DOHH2 (cell line): Measurements from ENCODE around the gene CFAP157.

ENCODE experiments used
- EZH2phosphoT487 ChIP-seq: fragments of 200-600 bp; sonication (generic); IDR thresholded peaks from 2 replicates; pipeline ENCODE4 v1.6.1; 2017; ENCODE audit warnings: borderline replicate concordance, mild to moderate bottlenecking, antibody characterized with exemption, low read length, moderate library complexity, mixed read lengths
- TF ChIP-seq, protein P1 (sequence below): fragments of 200-600 bp; sonication (generic); IDR thresholded peaks from one replicate; pipeline ENCODE4 v1.5.1; 2014; ENCODE audit warnings: antibody characterized with exemption, mild to moderate bottlenecking, low read depth, low read length; ENCODE audit not compliant: poor library complexity, severe bottlenecking

DNA sequence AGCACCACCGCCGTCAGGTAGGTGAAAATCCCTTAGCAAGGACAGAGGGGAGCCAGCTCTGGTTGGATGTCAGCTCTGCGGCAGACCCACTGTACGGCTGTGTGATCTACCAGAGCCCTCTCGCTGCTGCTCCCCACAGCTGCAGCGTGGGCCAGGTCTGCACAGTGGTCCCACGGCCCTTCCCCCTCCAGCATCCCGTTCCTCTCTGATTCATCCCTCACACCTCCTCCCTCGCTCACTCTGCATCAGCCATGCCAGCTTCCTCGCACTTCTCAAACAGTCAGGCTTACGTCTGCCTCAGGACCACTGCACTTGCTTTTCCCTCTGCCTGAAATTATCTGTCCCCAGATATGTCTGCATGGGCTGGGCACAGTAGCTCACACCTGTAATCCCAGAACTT lies 26.6 kb upstream of the CFAP157 start:
- TF ChIP-seq, protein P1, sequence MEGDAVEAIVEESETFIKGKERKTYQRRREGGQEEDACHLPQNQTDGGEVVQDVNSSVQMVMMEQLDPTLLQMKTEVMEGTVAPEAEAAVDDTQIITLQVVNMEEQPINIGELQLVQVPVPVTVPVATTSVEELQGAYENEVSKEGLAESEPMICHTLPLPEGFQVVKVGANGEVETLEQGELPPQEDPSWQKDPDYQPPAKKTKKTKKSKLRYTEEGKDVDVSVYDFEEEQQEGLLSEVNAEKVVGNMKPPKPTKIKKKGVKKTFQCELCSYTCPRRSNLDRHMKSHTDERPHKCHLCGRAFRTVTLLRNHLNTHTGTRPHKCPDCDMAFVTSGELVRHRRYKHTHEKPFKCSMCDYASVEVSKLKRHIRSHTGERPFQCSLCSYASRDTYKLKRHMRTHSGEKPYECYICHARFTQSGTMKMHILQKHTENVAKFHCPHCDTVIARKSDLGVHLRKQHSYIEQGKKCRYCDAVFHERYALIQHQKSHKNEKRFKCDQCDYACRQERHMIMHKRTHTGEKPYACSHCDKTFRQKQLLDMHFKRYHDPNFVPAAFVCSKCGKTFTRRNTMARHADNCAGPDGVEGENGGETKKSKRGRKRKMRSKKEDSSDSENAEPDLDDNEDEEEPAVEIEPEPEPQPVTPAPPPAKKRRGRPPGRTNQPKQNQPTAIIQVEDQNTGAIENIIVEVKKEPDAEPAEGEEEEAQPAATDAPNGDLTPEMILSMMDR, result no peak
- TF ChIP-seq EZH2phosphoT487, result no peak
